H54 (cell line): Measurements from ENCODE around the gene NUDT2.
"Not testable (repeated sequence)": the region's sequence is repeated elsewhere in the genome, so short reads cannot be mapped to it uniquely, and the experiment has no call there.

Source experiments
- DNase-seq: peaks from one replicate; pipeline ENCODE4 v3.0.0; 2011; ENCODE audit warnings: low spot score, mixed read lengths; ENCODE audit not compliant: insufficient read length
- FAIRE-seq: peaks from 3 replicates; lab custom pipeline; 2011; peaks lifted over from hg19 to GRCh38; lab: Jason Lieb, UNC
- POLR2A ChIP-seq: IDR thresholded peaks from 2 replicates; pipeline ENCODE4 v1.6.1; 2011; ENCODE audit warnings: low read depth, mild to moderate bottlenecking, low read length

The NUDT2 gene

GRCh38 chr9:34328987-34329832 is at the start of gene NUDT2, which contains the start of gene KIF24:
TSS of gene NUDT2 (plus strand) at chr9:34329569. CDS start at chr9:34339040, 9,471 bp downstream.
TSS of gene KIF24 (minus strand) at chr9:34329268. CDS start at chr9:34311346, 17,922 bp downstream.
- peak; percentile 95 for DNase-seq
- peak; percentile 81 for TF ChIP-seq POLR2A
- peak; percentile 99 for FAIRE-seq

DNA sequence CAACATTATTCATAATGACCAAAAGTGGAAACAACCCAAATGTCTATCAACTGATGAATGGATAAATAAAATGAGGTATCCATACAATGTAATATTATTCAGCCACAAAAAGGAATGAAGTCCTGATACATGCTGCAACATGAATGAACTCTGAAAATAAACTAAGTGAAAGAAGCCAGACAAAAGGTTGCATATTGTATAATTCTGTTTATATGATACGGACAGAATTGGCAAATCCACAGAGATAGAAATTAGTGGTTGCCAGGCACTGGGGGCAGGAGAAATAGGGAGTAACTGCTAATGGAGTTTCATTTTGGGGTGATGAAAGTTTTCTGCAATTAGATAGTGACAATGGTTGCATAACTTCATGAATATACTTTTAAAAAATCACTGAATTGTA is 47.3 kb upstream of the NUDT2 start:
- FAIRE-seq (no peak), DNase-seq (no peak)
- TF ChIP-seq POLR2A = no peak

- FAIRE-seq = no peak
- no peak for TF ChIP-seq POLR2A
- DNase-seq = no peak
Measured at GRCh38 chr9:34289159-34289558, 40.2 kb upstream of the NUDT2 start.

GRCh38 chr9:34291023-34291422 is 38.3 kb upstream of the NUDT2 start:
- TF ChIP-seq POLR2A = no peak
- DNase-seq (no peak), FAIRE-seq (no peak)

GRCh38 chr9:34291423-34291822 is 37.9 kb upstream of the NUDT2 start:
- no peak for TF ChIP-seq POLR2A
- FAIRE-seq (no peak), DNase-seq (no peak)

- FAIRE-seq (no peak), DNase-seq (no peak)
- no peak for TF ChIP-seq POLR2A
Measured at GRCh38 chr9:34292552-34292951, 36.8 kb upstream of the NUDT2 start.

GRCh38 chr9:34301064-34301463 is 28.3 kb upstream of the NUDT2 start:
- DNase-seq, FAIRE-seq: not testable (repeated sequence)

DNA sequence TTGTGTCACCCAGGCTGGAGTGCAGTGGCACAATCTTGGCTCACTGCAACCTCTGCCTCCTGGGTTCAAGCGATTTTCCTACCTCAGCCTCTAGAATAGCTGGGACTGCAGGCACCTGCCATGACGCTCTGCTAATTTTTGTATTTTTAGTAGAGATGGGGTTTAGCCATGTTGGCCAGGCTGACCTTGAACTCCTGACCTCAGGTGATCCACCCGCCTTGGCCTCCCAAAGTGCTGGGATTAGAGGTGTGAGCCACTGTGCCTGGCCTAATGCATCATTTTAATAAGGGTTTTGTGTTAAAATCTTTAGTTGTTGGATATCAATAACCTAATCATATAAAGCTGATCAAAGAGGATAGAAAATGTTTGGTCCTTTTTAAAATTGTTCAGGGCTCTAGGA is 21.1 kb upstream of the NUDT2 start:
- not testable (repeated sequence) for FAIRE-seq, DNase-seq

- FAIRE-seq = no peak
- no peak for DNase-seq
Measured at GRCh38 chr9:34310215-34310614, 19.2 kb upstream of the NUDT2 start.

DNA sequence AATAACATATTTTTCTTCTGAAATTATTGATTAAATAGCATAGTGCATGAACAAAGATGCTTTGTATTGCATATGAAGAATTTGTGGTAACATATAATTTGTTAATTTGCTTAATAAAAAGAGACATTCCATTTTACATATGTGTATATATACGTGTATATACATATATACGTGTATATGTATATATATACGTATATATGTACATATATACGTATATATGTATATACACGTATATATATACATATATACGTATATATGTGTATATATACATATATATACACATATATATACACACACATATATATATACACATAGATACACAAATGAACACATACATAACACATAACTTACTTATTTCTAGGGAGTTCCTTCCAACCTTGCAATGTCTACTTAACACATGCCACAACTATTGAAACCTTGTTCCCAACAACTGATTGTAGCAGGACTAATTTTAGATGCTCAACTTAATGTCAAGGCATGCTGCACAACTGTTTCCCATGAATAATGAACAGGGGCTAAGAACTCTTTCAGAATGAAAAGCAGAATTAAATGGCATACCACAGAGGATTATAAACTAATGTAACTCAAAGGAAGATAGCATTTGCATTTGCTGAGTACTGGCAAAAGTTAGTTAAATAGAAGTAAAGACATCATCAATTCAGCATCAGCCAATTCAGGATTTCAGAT is 17.7 kb upstream of the NUDT2 start:
- DNase-seq (no peak), FAIRE-seq (peak; percentile 73)
- TF ChIP-seq POLR2A = no peak

More at GRCh38 chr9:34310215-34310614, 19.2 kb upstream of the NUDT2 start:
- no peak for TF ChIP-seq POLR2A

DNA sequence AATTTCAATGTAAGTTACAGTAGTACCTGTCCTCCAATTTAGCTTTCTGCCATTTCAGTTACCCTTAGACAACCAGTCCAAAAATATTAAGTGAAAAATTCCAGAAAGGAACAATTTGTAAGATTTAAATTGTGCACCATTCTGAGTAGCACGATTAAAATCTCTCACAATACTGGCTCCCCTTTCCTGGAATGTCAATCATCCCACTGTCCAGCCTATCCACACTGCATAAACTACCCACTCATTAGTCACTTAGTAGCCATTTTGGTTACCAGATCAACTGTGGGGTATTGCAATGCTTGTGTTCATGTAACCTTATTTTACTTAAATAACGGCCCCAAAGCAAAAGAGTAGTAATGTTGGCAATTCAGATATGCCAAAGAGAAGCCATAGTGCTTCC is 11.9 kb upstream of the NUDT2 start:
- DNase-seq (no peak), FAIRE-seq (no peak)
- no peak for TF ChIP-seq POLR2A

GRCh38 chr9:34318163-34318790 is 11.1 kb upstream of the NUDT2 start:
- FAIRE-seq (no peak), DNase-seq (no peak)
- TF ChIP-seq POLR2A = no peak

GRCh38 chr9:34321451-34321850 is 7.9 kb upstream of the NUDT2 start:
- TF ChIP-seq POLR2A = no peak
- no peak for FAIRE-seq

More at GRCh38 chr9:34321451-34321850, 7.9 kb upstream of the NUDT2 start:
- DNase-seq = no peak
